Activated CD4-positive, alpha-beta T cell treated with anti-CD3 and anti-CD28 coated beads, Interleukin-2, amount 50 U/mL, for 48 hours (primary cell): ENCODE data around the gene CSNK1D.
"Not testable (repeated sequence)": the region's sequence is repeated elsewhere in the genome, so short reads cannot be mapped to it uniquely, and the experiment has no call there.

ENCODE experiments used
- DNase-seq, 2 experiments: peaks; one replicate each; pipeline ENCODE4 v3.0.0-alpha.2; 2020

CSNK1D gene

GRCh38 chr17:82272495-82273326 lies 789 bp downstream of the CSNK1D start:
- peak; percentile 34 to 42 for DNase-seq

GRCh38 chr17:82271401-82271800 lies 2.1 kb downstream of the CSNK1D start:
- no peak for DNase-seq

GRCh38 chr17:82270651-82271050 lies 2.8 kb downstream of the CSNK1D start:
- no peak for DNase-seq

GRCh38 chr17:82269882-82270500 lies 3.5 kb downstream of the CSNK1D start:
- no peak for DNase-seq

- DNase-seq, result no peak
Measured at GRCh38 chr17:82269138-82269881, 4.2 kb downstream of the CSNK1D start.

GRCh38 chr17:82267575-82268379 lies 5.7 kb downstream of the CSNK1D start:
- peak; percentile 44 to 57 for DNase-seq

GRCh38 chr17:82266142-82266541 lies 7.4 kb downstream of the CSNK1D start:
- DNase-seq, result no peak

- DNase-seq, result no peak
Measured at GRCh38 chr17:82263641-82264040, 9.9 kb downstream of the CSNK1D start.

GRCh38 chr17:82262344-82262743 lies 11.2 kb downstream of the CSNK1D start:
- no peak for DNase-seq

GRCh38 chr17:82259972-82260961 lies 13.2 kb downstream of the CSNK1D start:
- not testable (repeated sequence) for DNase-seq

- DNase-seq, result no peak
Measured at GRCh38 chr17:82258555-82258954, 14.9 kb downstream of the CSNK1D start.

GRCh38 chr17:82257473-82257872 lies 16.0 kb downstream of the CSNK1D start:
- DNase-seq, result peak; percentile 65 to 70

GRCh38 chr17:82256242-82256885 lies 17.1 kb downstream of the CSNK1D start:
- no peak for DNase-seq

- no peak for DNase-seq
Measured at GRCh38 chr17:82255402-82255972, 18.0 kb downstream of the CSNK1D start.

- DNase-seq, result not testable (repeated sequence)
Measured at GRCh38 chr17:82254746-82255145, 18.8 kb downstream of the CSNK1D start.

GRCh38 chr17:82254096-82254495 lies 19.4 kb downstream of the CSNK1D start:
- not testable (repeated sequence) for DNase-seq

- no peak for DNase-seq
Measured at GRCh38 chr17:82253179-82253544, 20.3 kb downstream of the CSNK1D start.

GRCh38 chr17:82252511-82253178 lies 20.9 kb downstream of the CSNK1D start:
- no peak for DNase-seq

GRCh38 chr17:82250868-82251500 lies 22.5 kb downstream of the CSNK1D start:
- DNase-seq, result no peak
